Skeletal muscle cell (primary cell): ENCODE measurements around the gene CLP1.
"Not testable (repeated sequence)": the region's sequence is repeated elsewhere in the genome, so short reads cannot be mapped to it uniquely, and the experiment has no call there.

Experiments used
- DNase-seq: peaks from one replicate; pipeline ENCODE4 v3.0.0-alpha.2; 2010; ENCODE audit warnings: low read depth
- H3K4me3 ChIP-seq: 2 replicates; pipeline ENCODE4 v1.5.1; 2011; ENCODE audit warnings: low read depth, mild to moderate bottlenecking, control low read depth, low read length, moderate library complexity

CLP1 gene

DNA sequence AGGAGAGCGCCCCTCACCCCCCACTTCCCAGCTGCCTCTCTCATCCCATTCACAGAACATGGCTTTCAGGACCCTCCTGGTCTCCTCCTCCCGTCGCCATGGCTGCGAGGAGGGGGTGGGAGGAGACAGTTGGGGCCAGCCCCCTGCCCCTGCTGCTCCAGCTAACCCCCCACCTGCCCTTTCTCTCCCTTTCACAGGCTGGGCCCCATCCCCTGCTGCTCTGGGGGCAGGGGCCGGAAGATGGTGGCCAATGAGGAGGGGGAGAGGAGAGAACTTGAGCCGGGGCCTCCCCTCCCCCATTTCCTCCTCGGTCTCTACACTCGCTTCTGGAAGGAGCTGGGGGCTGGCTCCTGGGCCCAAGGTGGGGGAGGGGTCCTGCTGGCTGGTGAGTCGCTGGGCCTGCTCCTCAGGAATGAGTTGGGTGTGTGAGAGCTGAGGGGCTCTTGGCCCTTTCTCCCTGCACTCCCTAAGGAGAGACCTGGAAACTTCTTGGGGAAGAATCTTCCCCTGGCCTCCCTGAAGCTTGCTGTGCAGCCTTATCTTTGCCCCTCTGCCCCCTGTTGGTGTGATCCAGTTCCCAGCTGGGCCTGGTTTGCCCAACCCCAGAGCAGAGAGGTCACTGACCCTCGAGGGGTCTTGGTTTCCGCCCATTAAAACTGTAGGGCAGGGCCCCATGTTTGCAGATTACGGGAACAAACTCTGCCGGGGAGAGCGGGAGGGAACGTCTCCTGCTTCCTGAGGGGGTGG is 18.1 kb upstream of the CLP1 start:
- DNase-seq, result peak; percentile 55
- H3K4me3 ChIP-seq, result peak overlapping the region; percentile 98

DNA sequence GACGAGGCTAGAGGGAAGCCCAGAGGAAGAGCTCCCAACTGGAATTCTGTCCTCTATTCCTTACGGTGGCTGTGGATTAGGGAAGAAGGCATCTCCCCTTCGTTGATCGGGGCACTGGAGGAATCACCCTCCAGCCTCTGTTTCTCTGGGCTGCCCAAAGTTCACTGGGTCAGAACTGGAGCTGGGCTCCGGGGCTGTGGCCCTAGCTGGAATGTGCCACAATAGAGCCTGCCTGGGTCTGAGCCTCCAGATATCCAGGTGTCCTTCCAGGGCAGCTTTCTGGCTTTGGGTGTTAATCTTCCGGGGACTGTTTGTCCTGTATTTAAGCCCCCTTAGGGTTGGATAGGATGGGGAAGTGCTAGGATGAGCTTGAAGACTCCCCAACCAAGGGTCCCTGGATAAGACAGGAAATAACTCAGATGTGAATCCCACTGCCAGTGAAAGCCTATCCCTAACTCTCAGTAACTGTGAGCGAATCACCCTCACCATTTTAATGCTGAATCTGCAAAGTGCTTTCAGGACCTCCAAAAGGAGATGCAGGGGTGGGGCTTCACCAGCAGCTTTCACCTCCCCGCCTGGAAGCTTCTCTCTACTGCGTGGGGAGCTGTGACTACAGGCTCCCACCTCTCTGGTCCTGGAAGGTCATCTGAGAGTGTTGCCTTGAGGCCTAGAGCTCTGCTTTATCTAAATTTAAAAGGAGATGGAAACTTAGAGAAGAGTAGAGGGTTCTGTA is 17.3 kb upstream of the CLP1 start:
- H3K4me3 ChIP-seq, result peak overlapping the region; percentile 98
- no peak for DNase-seq

DNA sequence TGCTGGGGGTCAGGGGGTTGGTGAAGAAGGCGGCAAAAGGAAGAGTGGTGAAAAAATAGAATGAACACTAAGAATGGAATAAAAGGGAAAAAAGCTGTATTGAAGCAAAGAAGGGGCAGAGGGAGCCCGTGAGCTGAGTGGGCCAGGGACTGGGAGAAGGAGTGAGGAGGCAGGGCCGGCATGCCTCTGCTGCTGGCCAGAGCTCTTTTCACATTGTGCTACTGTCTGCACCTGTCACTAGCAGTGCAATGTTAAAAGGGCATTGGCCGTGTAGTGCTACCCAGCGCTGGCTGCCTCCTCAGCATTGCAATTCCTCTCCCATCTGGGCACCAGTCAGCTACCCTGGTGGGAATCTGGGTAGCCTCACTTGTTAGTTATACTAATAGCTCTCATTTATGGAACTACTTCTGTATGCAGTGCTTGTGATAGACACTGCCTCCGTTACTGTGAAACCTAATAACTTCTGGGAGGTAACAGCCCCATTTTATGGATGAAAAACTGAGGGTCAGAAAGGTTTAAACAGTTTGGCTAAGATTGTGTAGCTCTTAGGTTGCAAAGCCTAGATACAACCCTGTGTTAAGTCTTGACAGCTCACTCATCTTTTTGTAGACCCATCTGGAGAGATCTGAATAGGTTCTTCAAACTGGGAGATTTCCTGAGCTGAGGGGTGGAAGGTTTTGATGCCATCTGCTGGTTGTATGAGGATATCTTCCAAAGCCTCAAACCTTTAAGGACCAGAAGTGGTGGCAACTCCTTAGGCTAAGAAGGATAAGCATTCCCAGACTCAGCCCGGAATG is 16.4 kb upstream of the CLP1 start:
- peak; percentile 29 for DNase-seq
- H3K4me3 ChIP-seq, result no peak overlapping the region

DNA sequence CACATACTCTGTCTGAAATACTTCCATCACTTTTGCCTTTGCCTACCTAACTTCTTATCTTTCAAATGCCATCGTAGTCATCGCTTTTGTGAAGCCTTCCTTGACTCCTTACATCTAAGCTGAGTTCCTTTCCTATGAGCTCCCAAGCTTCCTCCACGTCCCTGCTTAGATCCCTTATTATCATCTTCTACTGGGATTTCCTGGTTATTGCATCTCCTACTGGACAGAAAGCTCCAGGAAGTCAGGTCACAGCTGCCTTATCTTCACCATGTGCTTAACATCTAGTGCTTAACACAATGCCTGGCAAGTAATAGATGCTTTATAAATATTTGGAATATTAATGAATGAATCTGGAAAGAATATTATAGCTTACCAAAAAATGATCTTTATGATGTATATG is 13.8 kb upstream of the CLP1 start:
- DNase-seq, result no peak

DNA sequence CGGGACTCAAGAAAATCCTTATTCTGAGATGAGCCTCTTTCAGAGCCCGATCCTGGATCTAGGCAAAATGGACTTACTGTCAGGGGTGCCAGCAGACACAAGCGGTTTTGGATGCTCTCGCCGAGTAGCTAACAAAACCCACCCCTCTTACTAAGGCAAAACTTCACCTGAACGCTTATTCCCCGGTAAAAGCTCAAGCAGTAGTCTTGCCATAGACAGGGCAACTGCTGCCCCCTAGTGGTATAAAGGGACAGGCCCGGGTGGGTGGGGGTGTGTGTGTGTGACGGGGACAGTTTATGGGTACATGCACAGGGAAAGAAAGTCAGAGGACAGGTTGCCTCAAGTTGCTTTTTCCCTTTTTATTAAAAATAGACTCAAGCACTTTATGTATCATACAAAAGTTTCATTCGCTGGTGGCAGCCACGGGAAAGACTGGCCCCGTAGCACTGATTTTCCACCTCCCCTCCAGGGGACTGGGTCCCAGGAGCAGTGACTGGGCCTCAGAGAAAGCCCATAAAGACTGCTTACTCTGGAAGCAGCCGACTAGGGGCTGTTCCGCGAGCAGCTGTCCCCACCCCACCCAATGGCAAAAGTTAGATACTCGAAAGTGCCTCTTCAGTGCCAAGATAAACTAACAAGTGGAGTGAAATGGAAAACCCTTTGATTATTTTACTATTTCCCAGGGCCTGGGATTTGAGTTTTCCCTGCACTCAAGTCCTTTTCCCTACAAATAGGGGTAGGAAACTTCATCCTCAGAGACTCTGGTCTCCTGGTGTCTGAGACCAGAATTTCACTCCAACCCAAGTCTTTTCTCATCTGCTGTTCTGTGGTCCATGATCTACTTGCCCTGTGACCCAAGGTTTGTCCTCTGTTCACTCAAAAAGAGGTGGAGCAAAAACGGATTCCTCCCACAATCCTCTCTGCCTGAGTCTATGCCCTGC is 12.5 kb upstream of the CLP1 start:
- DNase-seq, result no peak
- no peak overlapping the region for H3K4me3 ChIP-seq

More for the DNA sequence above, 13.8 kb upstream of the CLP1 start:
- no peak overlapping the region for H3K4me3 ChIP-seq

DNA sequence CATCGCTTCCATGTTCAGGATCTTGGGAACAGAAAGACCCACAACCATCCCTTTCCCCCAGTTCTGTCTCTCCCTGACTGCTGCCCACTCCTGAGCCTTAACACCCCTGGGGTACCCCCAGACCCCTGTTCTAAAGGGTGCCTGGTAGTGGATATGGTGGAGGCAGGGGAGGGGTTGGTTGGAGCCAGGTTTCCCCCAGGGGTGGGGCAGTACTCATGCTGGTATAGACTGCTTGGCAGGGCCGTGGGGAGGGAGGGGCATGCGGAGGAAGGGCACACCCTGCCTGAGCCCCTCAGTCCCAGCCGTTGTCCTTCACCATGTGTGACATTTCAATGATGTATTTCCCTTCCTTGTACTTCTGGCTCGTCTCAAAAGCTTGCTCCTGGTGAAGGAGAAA is 11.9 kb upstream of the CLP1 start:
- DNase-seq, result no peak
- no peak overlapping the region for H3K4me3 ChIP-seq

DNA sequence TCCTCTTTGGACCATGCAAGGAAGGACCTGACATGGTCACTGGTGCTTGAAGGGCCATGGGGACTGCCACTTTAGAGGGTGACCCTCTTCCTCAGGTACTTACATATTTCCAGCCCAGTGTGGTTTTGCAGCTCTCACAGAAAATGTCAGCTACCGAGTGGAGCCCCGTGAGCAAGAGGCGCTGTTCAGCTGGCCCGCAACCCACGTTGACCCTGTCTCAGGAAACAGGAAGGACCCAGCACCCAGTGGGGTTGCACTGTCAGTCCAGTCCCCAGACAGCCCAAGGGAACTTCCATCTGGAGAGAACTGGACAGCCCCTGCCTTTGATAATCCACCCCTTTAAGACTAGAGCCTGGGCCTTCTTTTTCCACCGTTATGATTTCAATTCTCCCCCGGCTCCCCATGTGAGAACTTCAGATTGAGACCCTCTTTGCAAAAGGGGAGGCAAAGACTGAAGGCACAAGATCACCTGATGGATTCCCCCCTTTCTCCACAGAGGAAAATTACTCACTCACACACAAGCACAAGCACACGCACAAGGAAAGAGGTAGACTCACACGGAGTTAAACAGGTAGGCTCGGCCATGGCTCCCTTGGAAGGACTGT is 11.3 kb upstream of the CLP1 start:
- DNase-seq, result no peak
- no peak overlapping the region for H3K4me3 ChIP-seq

DNA sequence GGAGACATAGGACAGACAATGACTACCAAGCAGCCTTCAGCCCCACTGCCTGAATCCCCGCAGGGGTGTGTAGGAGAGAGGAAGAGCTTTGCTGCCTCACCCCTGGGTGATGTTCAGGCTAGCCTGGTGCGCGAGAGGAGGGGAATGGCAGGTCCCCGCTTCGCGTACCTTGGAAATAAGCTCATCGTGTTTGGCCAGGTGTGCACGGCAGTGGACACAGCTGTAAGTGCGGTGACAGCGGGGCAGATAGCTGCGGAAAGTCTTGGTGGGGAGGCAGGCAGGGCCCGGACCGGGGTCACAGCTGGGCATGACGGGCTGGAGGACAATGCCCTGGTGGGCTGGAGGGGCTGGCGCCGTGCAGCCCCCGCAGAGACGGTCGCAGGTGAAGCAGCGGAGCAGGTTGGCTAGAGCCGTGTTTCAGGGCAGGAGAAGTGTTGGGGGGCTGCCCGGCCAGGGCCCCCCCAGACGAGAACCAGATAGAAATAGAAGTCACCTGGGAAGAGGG is 10.7 kb upstream of the CLP1 start:
- DNase-seq, result no peak
- H3K4me3 ChIP-seq, result no peak overlapping the region

DNA sequence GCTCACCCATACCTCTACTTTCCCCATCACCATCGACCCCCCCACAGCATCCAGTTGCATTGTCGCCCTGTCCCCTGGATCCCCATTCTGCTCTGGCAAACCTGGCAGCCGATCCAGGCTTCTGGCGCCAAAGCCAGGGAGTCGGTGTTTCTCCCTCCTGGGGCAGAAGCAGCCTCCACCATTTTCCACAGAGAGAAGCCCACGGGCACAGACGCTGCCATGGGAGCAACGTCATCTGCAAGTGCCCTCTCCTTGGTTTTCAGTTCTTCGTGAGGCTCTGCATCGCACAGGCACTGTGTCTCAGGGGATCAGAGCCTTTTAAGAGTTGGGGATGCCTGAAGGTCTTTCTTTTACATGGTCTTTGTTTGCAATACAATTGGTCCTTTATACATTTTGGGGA is 10.2 kb upstream of the CLP1 start:
- no peak for DNase-seq
- peak overlapping the region; percentile 23 for H3K4me3 ChIP-seq

DNA sequence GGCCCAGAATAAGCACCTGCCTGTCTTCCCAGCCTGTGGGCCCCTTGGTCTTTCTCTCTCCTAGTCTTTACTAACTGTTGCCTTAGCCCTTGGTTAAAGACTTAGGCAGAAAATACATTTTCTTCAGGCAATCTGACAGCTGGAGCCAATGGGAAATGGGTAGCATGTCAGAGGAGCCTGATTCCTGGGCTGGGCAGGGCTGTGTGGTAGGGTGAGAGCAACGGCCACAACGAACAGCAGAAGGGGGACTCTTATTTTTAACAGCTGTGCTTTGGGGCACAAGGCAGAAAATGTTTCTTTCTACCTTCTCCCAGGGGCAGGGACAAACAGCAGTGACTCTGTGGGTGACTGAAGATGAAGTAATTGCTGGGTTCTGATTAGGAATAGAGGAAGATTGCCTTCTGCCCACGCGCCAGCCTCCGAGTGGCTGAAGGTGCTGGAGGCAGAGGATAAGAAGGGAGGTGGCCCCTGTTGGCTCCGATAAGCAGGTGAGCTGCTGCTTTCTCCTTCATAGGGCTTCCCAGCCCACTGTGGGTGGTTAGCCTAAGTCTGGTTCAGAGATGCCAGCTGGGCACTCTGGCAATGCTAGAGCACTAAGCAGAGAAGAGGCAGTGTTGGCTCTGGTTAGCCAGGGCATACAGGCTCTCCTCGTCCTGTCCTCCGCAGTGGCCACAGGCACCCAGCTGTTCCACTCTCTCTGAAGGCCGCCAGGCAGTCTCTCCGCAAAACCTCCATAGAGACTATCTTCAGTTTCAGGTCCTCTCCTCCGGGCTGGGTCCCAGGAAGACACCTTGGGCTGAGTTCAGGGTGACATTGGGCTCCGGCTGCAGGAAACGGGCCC is 9.4 kb upstream of the CLP1 start:
- DNase-seq, result no peak
- peak overlapping the region; percentile 59 for H3K4me3 ChIP-seq

DNA sequence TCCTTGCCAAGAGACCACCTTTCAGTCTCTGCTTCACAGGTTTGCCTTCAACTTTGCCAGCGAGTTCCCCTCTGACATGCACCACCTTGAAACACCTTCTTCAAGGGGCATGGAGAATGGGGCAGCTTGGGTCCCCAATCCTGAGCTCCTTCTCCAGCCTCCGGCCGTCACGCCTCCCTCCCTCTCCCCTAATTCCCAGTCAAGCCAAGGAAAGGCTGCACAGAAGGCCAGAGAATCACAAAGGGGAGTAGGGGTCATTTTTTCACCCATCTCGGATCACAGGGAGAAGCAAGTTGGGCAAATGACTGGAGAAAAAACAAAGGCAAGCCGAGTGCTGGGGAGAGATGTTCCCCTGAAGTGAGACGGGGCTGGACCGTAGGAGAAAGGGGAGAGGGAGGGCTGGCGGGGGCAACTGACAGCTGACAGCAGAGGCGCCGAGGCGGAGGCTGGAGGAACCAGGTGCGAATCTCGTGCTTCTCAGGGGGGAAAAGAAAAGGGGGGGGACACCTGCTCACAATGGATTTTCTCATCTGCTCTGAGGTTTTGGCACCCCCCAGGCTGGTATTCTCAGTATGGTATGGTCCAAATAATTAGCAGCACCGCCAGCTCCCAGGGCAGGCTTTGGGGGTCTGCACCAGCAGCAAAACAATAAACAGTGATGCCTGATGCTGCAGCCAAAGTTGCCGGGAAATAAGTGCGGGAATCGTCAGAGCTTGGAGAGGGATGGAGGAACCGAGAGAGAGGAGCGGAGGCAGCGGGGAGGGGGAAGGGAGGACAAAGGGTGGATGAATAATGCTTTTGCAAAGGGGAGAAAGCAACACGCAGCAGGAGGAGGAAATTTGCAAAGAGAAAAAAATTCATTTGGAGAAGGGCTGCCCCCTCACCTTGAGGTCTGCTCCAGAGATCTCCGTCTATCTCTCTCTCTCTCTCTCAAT is 8.5 kb upstream of the CLP1 start:
- peak overlapping the region; percentile 59 for H3K4me3 ChIP-seq
- no peak for DNase-seq

DNA sequence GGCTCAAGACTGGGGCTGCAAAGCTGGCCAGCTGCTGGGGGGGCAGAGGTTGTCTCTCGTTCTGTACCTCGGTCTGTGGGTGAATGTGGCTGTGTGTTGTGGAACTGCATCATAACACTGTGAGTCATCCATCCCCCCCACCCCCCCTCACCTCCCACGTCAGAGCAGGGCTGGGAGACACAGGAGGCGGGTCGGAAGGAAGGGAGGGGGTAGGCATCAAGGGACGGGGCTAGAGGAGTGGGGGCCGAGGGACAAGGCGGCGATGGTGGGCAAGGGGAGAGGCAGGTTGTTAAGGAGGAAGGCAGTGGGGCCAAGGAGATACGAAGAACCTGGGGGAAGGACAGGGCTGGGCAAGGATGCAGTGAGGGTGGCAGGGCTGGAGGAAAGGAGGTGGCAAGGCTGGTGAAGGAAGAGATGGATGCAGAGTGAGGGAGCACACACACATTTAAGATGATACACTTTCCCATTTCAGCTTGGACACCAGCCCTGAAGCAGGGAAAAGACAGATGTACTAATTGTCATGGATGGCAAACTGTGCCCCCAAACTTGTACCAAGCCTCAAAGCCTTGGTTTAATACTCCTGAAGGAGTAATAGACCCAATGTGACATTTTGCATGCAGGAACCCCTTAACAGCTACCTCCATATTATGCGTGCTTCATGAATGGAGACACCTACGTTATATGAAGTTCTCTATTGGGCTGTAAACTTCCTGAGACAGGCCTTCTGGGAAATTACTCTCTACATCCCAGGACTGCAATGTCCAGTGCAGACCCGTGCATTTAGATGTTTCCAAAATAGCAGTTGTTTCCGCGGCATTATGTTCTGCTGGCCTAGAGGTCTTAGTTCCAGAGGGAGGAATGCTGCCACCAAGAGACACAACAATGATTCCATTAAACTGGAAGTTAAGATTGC is 7.5 kb upstream of the CLP1 start, which contains the start of gene YPEL4:
TSS of gene YPEL4 (minus strand) at position 87 of the 913 bp plus-strand sequence. CDS start 2,805 bp downstream, outside the sequence.
- peak; percentile 61 for DNase-seq
- peak within 1 kb of the TSS; percentile 59 for H3K4me3 ChIP-seq

DNA sequence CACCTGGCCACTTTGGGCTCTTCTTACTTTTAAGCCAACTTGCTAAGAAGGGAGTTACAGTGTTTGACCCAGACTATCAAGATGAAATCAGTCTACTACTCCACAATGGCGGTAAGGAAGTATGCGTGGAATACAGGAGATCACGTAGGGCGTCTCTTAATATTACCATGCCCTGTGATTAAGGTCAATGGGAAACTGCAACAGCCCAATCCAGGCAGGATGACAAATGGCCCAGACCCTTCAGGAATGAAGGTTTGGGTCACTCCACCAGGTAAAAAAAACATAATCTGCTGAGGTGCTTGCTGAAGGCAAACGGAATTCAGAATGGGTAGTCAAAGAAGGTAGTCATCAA is 6.8 kb upstream of the CLP1 start:
- no peak overlapping the region for H3K4me3 ChIP-seq
- DNase-seq, result no peak

DNA sequence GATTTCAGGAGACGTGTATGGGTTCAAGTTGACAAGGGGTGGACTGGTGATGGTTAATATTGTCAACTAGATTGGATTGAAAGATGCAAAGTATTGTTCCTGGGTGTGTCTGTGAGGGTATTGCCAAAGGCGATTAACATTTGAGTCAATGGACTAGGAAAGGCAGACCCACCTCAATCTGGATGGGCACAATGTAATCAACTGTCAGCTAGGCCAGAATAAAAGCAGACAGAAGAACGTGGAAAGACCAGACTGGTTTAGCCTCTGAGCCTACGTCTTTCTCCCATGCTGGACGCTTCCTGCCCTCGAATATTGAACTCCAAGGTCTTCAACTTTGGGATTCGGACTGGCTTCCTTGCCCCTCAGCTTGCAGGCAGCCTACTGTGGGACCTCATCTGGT is 6.2 kb upstream of the CLP1 start:
- no peak for DNase-seq
- no peak overlapping the region for H3K4me3 ChIP-seq

DNA sequence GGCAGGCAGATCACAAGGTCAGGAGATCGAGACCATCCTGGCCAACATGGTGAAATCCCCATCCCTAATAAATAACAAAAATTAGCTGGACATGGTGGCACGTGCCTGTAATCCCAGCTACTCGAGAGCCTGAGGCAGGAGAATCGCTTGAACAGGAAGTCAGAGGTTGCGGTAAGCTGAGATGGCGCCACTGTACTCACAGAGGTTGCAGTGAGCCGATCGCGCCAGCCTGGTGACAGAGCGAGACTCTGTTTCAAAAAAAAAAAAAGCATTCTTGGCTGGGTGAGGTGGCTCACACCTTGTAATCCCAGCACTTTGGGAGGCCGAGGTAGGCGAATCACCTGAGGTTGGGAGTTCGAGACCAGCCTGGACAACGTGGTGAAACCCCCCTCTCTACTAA is 5.3 kb upstream of the CLP1 start:
- H3K4me3 ChIP-seq, DNase-seq: not testable (repeated sequence)

DNA sequence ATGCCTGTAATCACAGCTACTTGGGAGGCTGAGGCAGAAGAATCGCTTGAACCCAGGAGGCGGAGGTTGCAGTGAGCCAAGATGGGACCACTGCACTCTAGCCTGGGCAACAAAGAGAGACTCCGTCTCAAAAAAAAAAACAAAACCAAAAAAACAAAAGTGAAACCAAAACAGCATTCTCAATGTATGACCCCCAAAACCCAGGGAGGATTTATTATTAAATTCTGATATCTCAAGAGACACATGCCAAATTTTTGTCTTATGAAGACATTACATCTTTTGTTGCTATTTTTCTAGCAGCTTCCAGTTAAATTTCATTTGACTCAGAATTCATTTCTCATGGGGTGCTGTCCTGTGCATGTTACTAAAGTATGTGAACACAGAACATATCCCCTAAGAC is 4.9 kb upstream of the CLP1 start:
- DNase-seq, result no peak
- no peak overlapping the region for H3K4me3 ChIP-seq
